ENCODE data around the gene TTLL8. TPM values are rescaled to one million over a fixed set of nuclear protein-coding genes. Genes with fewer than 3 reads are reported as not detected.
"Not testable (repeated sequence)": the region's sequence is repeated elsewhere in the genome, so short reads cannot be mapped to it uniquely, and the experiment has no call there.

Gene TTLL8
- total RNA-seq, 2 experiments from 2014 or later = not detected

DNA sequence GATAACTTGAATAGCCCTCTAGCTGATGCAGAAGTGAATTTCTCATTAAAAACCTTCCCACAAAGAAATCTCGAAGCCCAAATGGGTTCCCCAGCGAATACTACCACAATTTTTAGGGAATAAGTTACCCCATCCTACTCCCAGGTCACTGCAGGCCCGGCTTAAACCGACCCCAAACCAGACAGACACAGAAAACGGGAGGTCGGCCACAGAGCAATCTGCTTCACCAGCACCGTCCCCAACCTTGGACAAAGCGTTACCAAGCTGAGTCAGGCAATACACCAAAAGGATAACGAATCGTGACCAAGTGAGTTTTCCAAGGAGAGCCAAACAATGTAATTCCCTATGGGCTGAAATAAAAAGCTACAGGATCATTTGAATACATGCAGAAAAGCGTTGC lies 31.1 kb upstream of the TTLL8 start:
- Mint-ChIP-seq H3K36me3 (ENCODE audit: low read depth) (no peaks in the 10 kb centered on the region), H3K4me1 (ENCODE audit: low read depth) (no peaks in the 10 kb centered on the region), H3K4me3 (no peak overlapping the region), H3K27me3 (ENCODE audit: low read depth) (peaks cover 7% of the 10 kb centered on the region), H3K27ac (no peak overlapping the region), H3K9me3 (ENCODE audit: insufficient read depth) (peaks cover 18% of the 10 kb centered on the region)
- no peak for ATAC-seq
- ChIA-PET CTCF (no interaction called here), POLR2A (no interaction called here)
- no peak for DNase-seq

- ChIA-PET CTCF (no interaction called here), POLR2A (no interaction called here)
- Mint-ChIP-seq H3K9me3 (ENCODE audit: insufficient read depth) (peaks cover 18% of the 10 kb centered on the region), H3K36me3 (ENCODE audit: low read depth) (no peaks in the 10 kb centered on the region), H3K4me3 (no peak overlapping the region), H3K4me1 (ENCODE audit: low read depth) (peaks cover under 1% of the 10 kb centered on the region), H3K27me3 (ENCODE audit: low read depth) (peaks cover 3% of the 10 kb centered on the region), H3K27ac (no peak overlapping the region)
- no peak for DNase-seq
- no peak for ATAC-seq
Measured at GRCh38 chr22:50088096-50088495, 30.0 kb upstream of the TTLL8 start.

DNA sequence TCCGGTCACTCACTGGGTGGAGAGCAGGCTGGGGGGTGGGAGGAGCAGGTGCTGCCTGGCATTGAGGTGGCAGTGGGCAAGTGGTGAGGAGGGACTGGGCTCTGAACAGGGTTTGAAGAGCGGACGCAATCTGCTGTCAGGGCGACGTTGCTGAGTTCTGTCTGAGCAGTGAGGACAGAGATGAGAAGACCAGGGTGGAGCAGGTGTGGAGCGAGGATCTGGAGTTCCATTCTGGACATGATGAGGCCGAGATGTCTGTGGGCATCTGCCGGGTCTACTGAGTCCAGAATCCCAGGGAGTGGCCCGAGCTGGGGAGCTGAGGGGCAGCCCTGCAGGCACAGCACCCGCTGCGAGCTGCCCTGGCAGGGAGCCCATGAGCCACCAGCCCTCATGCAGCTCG lies 29.5 kb upstream of the TTLL8 start:
- CTCF ChIA-PET = interaction anchor here (1.2 kb wide), 1 partner anchor 24 kb away, joined by 3 read pairs; no protein-coding TSS in a partner anchor
- POLR2A ChIA-PET = no interaction called here
- peaks cover 18% of the 10 kb centered on the region for H3K9me3 Mint-ChIP-seq (ENCODE audit: insufficient read depth)
- ATAC-seq (no peak), DNase-seq (no peak)
- H3K27me3 Mint-ChIP-seq (ENCODE audit: low read depth) = peaks cover 3% of the 10 kb centered on the region
- H3K27ac Mint-ChIP-seq = peak overlapping the region; percentile 15
- peaks cover 3% of the 10 kb centered on the region for H3K4me1 Mint-ChIP-seq (ENCODE audit: low read depth)
- H3K36me3 Mint-ChIP-seq (ENCODE audit: low read depth) = no peaks in the 10 kb centered on the region
- H3K4me3 Mint-ChIP-seq = no peak overlapping the region

GRCh38 chr22:50086975-50087374 lies 28.9 kb upstream of the TTLL8 start:
- not testable (repeated sequence) for H3K36me3 Mint-ChIP-seq (ENCODE audit: low read depth); H3K27me3 Mint-ChIP-seq (ENCODE audit: low read depth); DNase-seq; H3K27ac Mint-ChIP-seq; H3K4me1 Mint-ChIP-seq (ENCODE audit: low read depth); ATAC-seq; H3K4me3 Mint-ChIP-seq
- peaks cover 18% of the 10 kb centered on the region for H3K9me3 Mint-ChIP-seq (ENCODE audit: insufficient read depth)
- POLR2A ChIA-PET = interaction anchor here (2.4 kb wide), 1 partner anchor 25 kb away, joined by 17 read pairs; no protein-coding TSS in a partner anchor
- CTCF ChIA-PET = interaction anchor here (1.2 to 1.8 kb wide), 2 partner anchors 19 to 25 kb away, joined by 3 to 9 read pairs; no protein-coding TSS in a partner anchor

DNA sequence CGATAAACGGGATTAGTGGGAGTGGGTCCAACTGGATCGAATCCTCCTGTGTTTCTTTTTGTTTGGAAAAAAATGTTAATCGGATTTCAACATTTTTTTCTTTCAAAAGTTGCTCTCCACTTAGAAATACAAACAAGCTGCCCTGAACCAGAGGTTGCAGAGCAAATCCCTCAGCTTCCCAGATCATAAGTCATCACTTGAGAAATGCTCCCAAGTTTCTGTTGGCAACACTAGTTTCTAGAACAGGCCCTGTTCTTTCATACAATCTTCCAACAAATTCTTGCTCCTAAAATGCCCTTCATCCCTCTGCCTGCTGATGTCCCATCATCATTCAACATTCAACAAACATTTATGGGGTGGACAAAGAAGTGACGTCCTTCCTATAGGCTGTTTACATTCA lies 28.4 kb upstream of the TTLL8 start:
- no peaks in the 10 kb centered on the region for H3K27me3 Mint-ChIP-seq (ENCODE audit: low read depth)
- ATAC-seq (no peak), DNase-seq (no peak)
- ChIA-PET CTCF (interaction anchor here (1.0 to 2.1 kb wide), 6 partner anchors 19 to 319 kb away, joined by 3 to 9 read pairs (median 4); no protein-coding TSS in a partner anchor), POLR2A (interaction anchor here (1.3 to 2.4 kb wide), 2 partner anchors 21 to 25 kb away, joined by 4 to 17 read pairs; no protein-coding TSS in a partner anchor)
- H3K4me3 Mint-ChIP-seq = no peak overlapping the region
- peaks cover 3% of the 10 kb centered on the region for H3K4me1 Mint-ChIP-seq (ENCODE audit: low read depth)
- H3K36me3 Mint-ChIP-seq (ENCODE audit: low read depth) = no peaks in the 10 kb centered on the region
- H3K9me3 Mint-ChIP-seq (ENCODE audit: insufficient read depth) = peaks cover 18% of the 10 kb centered on the region
- no peak overlapping the region for H3K27ac Mint-ChIP-seq

GRCh38 chr22:50085211-50085972 lies 27.3 kb upstream of the TTLL8 start, which contains the start of gene MLC1:
Gene MLC1 (minus strand): TSS chr22:50085426. CDS start chr22:50084902, 524 bp downstream.
- Mint-ChIP-seq H3K36me3 (ENCODE audit: low read depth) (no peaks in the 10 kb centered on the region), H3K27me3 (ENCODE audit: low read depth) (no peaks in the 10 kb centered on the region), H3K4me1 (ENCODE audit: low read depth) (peaks cover 3% of the 10 kb centered on the region), H3K27ac (no peak within 1 kb of the TSS), H3K9me3 (ENCODE audit: insufficient read depth) (peaks cover 18% of the 10 kb centered on the region), H3K4me3 (no peak within 1 kb of the TSS)
- no peak for ATAC-seq
- ChIA-PET POLR2A (interaction anchor here (1.3 to 2.4 kb wide), 2 partner anchors 20 to 27 kb away, joined by 4 to 17 read pairs; no protein-coding TSS in a partner anchor), CTCF (interaction anchor here (0.6 to 2.1 kb wide), 8 partner anchors 20 to 318 kb away, joined by 3 to 9 read pairs (median 4); no protein-coding TSS in a partner anchor)
- DNase-seq = peak; percentile 53

DNA sequence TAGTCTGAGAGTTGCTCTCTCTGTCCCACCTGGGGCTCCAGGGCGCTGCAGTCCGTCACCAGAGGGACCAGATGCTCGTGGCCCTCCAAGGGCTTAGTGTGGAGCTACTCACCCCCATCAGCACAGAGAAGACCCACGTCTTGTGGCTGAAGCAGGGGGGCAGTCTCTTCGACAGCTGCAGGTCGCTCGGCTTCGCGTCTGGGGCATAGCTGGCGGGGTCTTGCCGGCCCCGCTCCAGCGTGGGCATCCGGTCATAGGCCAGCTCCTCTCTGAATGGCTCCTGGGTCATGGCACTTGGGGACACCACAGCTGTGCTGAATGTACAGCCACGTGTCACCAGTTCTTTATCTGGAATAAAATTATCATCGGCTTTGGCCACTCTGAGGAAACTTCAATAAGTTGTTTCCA lies 26.5 kb upstream of the TTLL8 start:
- CTCF ChIA-PET = interaction anchor here (0.6 to 2.1 kb wide), 3 partner anchors 44 to 64 kb away, joined by 3 to 8 read pairs (median 4); no protein-coding TSS in a partner anchor
- ATAC-seq (no peak), DNase-seq (no peak)
- Mint-ChIP-seq H3K4me1 (ENCODE audit: low read depth) (peaks cover 3% of the 10 kb centered on the region), H3K27me3 (ENCODE audit: low read depth) (no peaks in the 10 kb centered on the region), H3K36me3 (ENCODE audit: low read depth) (no peaks in the 10 kb centered on the region), H3K27ac (no peak overlapping the region), H3K9me3 (ENCODE audit: insufficient read depth) (peaks cover 18% of the 10 kb centered on the region), H3K4me3 (no peak overlapping the region)
- POLR2A ChIA-PET = interaction anchor here (2.4 kb wide), 1 partner anchor 27 kb away, joined by 17 read pairs; no protein-coding TSS in a partner anchor

DNA sequence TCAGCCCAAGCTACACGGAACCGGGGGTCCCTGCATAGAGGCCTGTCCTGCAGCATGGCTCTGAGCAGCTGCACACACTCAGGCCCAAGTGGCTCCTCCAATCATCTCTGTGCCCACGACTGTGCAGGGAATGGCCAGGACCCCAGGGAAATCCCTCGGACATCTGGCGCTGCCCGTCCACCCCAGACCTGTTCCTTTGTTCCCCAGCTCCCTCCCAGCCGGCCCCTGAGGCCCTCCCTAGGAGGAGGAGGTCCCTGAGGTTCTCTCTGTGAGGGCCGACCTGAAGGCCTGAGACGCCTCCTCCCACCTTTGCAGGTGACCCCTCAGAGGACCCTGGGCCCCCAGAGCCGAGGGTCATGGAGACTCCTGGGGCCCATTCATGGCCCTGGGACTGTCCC lies 26.0 kb upstream of the TTLL8 start:
- CTCF ChIA-PET = no interaction called here
- no peak overlapping the region for H3K4me3 Mint-ChIP-seq

GRCh38 chr22:50083462-50084079 lies 25.5 kb upstream of the TTLL8 start:
- no peaks in the 10 kb centered on the region for H3K36me3 Mint-ChIP-seq (ENCODE audit: low read depth)
- POLR2A ChIA-PET = no interaction called here
- H3K9me3 Mint-ChIP-seq (ENCODE audit: insufficient read depth) = peaks cover 12% of the 10 kb centered on the region
- DNase-seq (no peak), ATAC-seq (no peak)
- H3K4me1 Mint-ChIP-seq (ENCODE audit: low read depth) = peaks cover 3% of the 10 kb centered on the region
- CTCF ChIA-PET = no interaction called here
- H3K27me3 Mint-ChIP-seq (ENCODE audit: low read depth) = no peaks in the 10 kb centered on the region
- H3K4me3 Mint-ChIP-seq = no peak overlapping the region
- no peak overlapping the region for H3K27ac Mint-ChIP-seq

More for the DNA sequence above, 26.0 kb upstream of the TTLL8 start:
- no peak for DNase-seq
- peaks cover 16% of the 10 kb centered on the region for H3K9me3 Mint-ChIP-seq (ENCODE audit: insufficient read depth)
- no peak overlapping the region for H3K27ac Mint-ChIP-seq
- H3K27me3 Mint-ChIP-seq (ENCODE audit: low read depth) = no peaks in the 10 kb centered on the region
- ATAC-seq = no peak
- H3K4me1 Mint-ChIP-seq (ENCODE audit: low read depth) = peaks cover 3% of the 10 kb centered on the region
- POLR2A ChIA-PET = no interaction called here
- no peaks in the 10 kb centered on the region for H3K36me3 Mint-ChIP-seq (ENCODE audit: low read depth)

DNA sequence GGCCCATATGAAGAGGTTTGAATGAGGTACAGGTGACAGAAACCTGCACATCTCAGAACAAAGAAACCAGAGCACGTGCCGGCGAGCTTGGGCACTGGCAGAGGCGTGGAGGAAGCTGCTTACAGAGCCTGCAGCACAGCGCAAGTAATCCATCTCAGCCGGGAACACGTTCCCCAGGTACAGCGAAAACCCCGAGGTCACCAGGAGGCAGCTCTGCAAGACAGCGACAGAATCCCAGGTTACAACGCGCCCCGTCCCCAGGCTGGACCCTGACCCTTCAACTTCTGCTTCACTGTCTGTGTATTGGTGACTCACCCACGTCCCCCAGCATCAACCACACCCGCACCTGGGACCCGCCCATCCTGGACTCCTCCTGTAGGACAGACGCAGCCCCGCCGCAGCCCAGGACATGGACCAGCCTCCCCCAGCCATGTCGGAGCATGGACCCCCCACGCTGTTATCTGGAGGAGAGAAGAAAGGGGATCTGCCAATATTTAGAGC lies 24.9 kb upstream of the TTLL8 start:
- DNase-seq (no peak), ATAC-seq (no peak)
- POLR2A ChIA-PET = no interaction called here
- Mint-ChIP-seq H3K4me3 (no peak overlapping the region), H3K27me3 (ENCODE audit: low read depth) (no peaks in the 10 kb centered on the region), H3K4me1 (ENCODE audit: low read depth) (peaks cover 3% of the 10 kb centered on the region), H3K36me3 (ENCODE audit: low read depth) (no peaks in the 10 kb centered on the region), H3K9me3 (ENCODE audit: insufficient read depth) (peaks cover 12% of the 10 kb centered on the region), H3K27ac (no peak overlapping the region)
- CTCF ChIA-PET = no interaction called here

DNA sequence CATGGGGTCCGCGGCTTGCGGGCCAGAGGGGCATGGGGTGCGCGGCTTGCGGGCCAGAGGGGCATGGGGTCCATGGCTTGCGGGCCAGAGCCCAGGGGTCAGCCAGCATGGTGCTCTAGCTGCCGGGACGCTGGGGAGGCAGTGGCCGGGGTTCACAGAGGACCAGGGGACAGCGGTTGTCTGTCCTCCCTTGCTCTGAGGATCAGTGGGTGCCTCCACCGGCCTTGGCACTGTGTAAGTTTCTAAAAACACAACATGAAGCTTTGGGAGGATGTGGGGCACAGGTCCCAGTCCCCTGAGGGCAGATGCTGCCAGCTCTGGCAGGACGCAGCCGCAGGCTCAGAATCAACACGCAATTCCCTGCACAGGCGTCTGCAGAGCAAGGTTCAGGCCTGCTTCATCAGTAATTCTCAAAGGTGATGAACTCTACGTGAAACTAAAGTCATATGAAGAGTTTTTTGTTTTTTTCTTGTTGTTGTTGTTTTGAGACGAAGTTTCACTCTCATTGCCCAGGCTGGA lies 24.2 kb upstream of the TTLL8 start:
- no peak for DNase-seq
- H3K4me3 Mint-ChIP-seq = no peak overlapping the region
- H3K36me3 Mint-ChIP-seq (ENCODE audit: low read depth) = no peaks in the 10 kb centered on the region
- no peak overlapping the region for H3K27ac Mint-ChIP-seq
- ATAC-seq = no peak
- ChIA-PET CTCF (no interaction called here), POLR2A (no interaction called here)
- H3K27me3 Mint-ChIP-seq (ENCODE audit: low read depth) = no peaks in the 10 kb centered on the region
- peaks cover 3% of the 10 kb centered on the region for H3K4me1 Mint-ChIP-seq (ENCODE audit: low read depth)
- peaks cover 8% of the 10 kb centered on the region for H3K9me3 Mint-ChIP-seq (ENCODE audit: insufficient read depth)
